Measurements from ENCODE around the gene LRFN4.

LRFN4 gene

GRCh38 chr11:66885950-66886440 lies 29.1 kb downstream of the LRFN4 start:
- TF ChIP-seq CTCF (IDR thresholded peaks at IDR 0.05): no peak

GRCh38 chr11:66886671-66887221 lies 29.9 kb downstream of the LRFN4 start:
- TF ChIP-seq CTCF (IDR thresholded peaks at IDR 0.05): no peak

- TF ChIP-seq CTCF (IDR thresholded peaks at IDR 0.05): no peak
Measured at GRCh38 chr11:66887526-66887925, 30.7 kb downstream of the LRFN4 start.

- no peak for TF ChIP-seq CTCF (IDR thresholded peaks at IDR 0.05)
Measured at GRCh38 chr11:66888282-66888681, 31.4 kb downstream of the LRFN4 start.

- TF ChIP-seq CTCF (IDR thresholded peaks at IDR 0.05): no peak
Measured at GRCh38 chr11:66889960-66890359, 33.1 kb downstream of the LRFN4 start.

GRCh38 chr11:66891851-66892660 lies 35.2 kb downstream of the LRFN4 start:
- no peak for TF ChIP-seq CTCF (IDR thresholded peaks at IDR 0.05)

- TF ChIP-seq CTCF (IDR thresholded peaks at IDR 0.05): no peak
Measured at GRCh38 chr11:66892911-66893310, 36.0 kb downstream of the LRFN4 start.
